ENCODE data around the gene ANKRD13B. TPM values are rescaled to one million over a fixed set of nuclear protein-coding genes. Genes with fewer than 3 reads are reported as not detected.
A peak's percentile ranks its signal among the peaks of the same experiment; 100 is the strongest.
"Not testable (repeated sequence)": the region's sequence is repeated elsewhere in the genome, so short reads cannot be mapped to it uniquely, and the experiment has no call there.

ANKRD13B gene
- total RNA-seq, 3 donors from 2014 or later (not counting 1 experiment from before 2014, with no cell fraction given): 2.3 to 6.6 (median 4.0) TPM

DNA sequence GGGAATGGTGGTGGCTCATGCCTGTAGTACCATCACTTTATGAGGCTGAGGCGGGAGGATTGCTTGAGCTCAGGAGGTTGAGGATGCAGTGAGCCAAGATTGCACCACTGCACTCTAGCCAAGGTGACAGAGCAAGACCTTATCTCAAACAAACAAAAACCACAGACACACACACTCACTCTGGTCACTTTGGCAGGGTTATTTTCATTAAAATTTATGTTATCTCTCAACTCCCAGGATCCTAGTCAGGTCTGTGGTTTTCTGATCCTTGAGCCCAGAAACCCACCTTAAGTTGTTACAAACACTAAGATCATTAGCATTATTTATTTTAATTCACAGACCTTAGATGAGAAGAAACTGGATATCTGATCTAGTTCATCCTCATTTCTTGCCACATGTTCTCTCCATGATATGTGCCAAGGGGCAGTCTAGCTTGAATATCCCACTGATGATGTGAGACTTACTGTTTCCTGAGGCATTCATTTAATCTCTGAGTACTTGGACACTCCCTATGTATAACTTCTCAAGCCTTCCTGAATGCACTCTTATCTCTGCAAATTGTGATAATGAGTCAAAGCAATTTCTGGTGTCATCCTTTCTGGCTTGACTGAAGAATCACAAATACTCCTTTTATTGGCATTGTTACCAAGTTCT, 35.7 kb upstream of the ANKRD13B start:
- peak; percentile 20 to 71 (median 35) for ATAC-seq
- H3K4me1 Mint-ChIP-seq: peaks cover 29 to 37% of the 10 kb centered on the region in 2 donors
- H3K27me3 Mint-ChIP-seq (ENCODE audit: low read depth in 2 of 2): no peaks in the 10 kb centered on the region
- WGBS (ENCODE audit: insufficient coverage): 73% methylated on average over 1 of the region's 1 CpG
- TF ChIP-seq, protein P1, sequence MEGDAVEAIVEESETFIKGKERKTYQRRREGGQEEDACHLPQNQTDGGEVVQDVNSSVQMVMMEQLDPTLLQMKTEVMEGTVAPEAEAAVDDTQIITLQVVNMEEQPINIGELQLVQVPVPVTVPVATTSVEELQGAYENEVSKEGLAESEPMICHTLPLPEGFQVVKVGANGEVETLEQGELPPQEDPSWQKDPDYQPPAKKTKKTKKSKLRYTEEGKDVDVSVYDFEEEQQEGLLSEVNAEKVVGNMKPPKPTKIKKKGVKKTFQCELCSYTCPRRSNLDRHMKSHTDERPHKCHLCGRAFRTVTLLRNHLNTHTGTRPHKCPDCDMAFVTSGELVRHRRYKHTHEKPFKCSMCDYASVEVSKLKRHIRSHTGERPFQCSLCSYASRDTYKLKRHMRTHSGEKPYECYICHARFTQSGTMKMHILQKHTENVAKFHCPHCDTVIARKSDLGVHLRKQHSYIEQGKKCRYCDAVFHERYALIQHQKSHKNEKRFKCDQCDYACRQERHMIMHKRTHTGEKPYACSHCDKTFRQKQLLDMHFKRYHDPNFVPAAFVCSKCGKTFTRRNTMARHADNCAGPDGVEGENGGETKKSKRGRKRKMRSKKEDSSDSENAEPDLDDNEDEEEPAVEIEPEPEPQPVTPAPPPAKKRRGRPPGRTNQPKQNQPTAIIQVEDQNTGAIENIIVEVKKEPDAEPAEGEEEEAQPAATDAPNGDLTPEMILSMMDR (IDR thresholded peaks at IDR 0.05): no peak
- intact Hi-C loops (cut with micrococcal nuclease): no loop called here
- H3K9me3 Mint-ChIP-seq: no peaks in the 10 kb centered on the region
- no peaks in the 10 kb centered on the region for H3K27me3 ChIP-seq (ENCODE audit: control insufficient read depth, insufficient read depth, low read length)
- no peak for DNase-seq
- peak overlapping the region; percentile 25 for H3K4me3 Mint-ChIP-seq
- H3K36me3 Mint-ChIP-seq: no peaks in the 10 kb centered on the region
- peaks cover 30% of the 10 kb centered on the region for H3K4me1 ChIP-seq (ENCODE audit: control insufficient read depth, insufficient read depth, low read length)
- H3K27ac Mint-ChIP-seq: peak overlapping the region; percentile 78 to 81
- H3K9me3 ChIP-seq (ENCODE audit: control insufficient read depth, insufficient read depth, low read length): no peaks in the 10 kb centered on the region
- H3K36me3 ChIP-seq (ENCODE audit: control insufficient read depth, insufficient read depth, low read length): no peaks in the 10 kb centered on the region
- H3K27ac ChIP-seq (ENCODE audit: low read length): peak overlapping the region; percentile 2
- H3K4me3 ChIP-seq (ENCODE audit: low read length): no peak overlapping the region

DNA sequence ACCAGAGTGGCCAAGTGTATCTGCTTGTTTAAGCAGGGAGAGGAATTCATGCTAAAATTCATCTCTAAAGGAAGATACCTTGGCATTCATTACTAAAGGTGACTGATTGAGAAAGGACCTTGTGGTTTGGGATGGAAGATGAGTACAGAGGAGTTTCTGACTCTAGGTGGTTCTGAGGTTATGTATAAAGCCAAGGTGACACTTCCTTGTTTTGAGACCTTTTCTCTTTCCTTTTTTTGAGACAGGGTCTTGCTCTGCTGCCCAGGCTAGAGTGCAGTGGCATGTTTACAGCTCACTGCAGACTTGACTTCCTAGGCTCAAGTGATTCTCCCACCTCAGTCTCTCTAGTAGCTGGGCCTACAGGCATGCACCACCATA, 35.2 kb upstream of the ANKRD13B start:
- H3K4me3 ChIP-seq (ENCODE audit: low read length): no peak overlapping the region
- Mint-ChIP-seq H3K9me3 (no peaks in the 10 kb centered on the region), H3K27me3 (ENCODE audit: low read depth in 2 of 2) (no peaks in the 10 kb centered on the region), H3K4me3 (peak overlapping the region; percentile 25), H3K27ac (peak overlapping the region; percentile 78 to 81), H3K36me3 (no peaks in the 10 kb centered on the region), H3K4me1 (peaks cover 34 to 43% of the 10 kb centered on the region in 2 donors)
- H3K36me3 ChIP-seq (ENCODE audit: control insufficient read depth, insufficient read depth, low read length): peaks cover 4% of the 10 kb centered on the region
- DNase-seq (no peak), ATAC-seq (peak in 1 of 3 donors; percentile 22)
- H3K27me3 ChIP-seq (ENCODE audit: control insufficient read depth, insufficient read depth, low read length): no peaks in the 10 kb centered on the region
- H3K9me3 ChIP-seq (ENCODE audit: control insufficient read depth, insufficient read depth, low read length): no peaks in the 10 kb centered on the region
- H3K27ac ChIP-seq (ENCODE audit: low read length): peak overlapping the region; percentile 2
- TF ChIP-seq, protein P1 (IDR thresholded peaks at IDR 0.05): no peak
- H3K4me1 ChIP-seq (ENCODE audit: control insufficient read depth, insufficient read depth, low read length): peaks cover 35% of the 10 kb centered on the region
- intact Hi-C loops (cut with micrococcal nuclease): no loop called here

DNA sequence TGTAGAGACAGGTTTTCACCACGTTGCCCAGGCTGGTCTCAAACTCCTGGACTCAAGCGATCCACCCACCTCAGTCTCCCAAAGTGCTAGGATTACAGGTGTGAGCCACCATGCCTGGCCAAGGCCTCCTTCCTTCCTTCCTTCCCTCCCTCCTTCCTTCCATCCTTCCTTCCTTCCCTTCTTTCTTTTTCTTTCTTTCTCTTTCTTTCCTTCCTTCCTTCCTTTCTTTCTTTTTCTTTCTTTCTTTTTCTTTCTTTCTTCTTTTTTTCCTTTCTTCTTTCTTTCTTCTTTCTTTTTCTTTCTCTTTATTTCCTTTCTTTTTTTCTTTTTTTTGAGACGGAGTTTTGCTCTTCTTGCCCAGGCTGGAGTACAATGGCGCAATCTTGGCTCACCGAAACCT, 34.8 kb upstream of the ANKRD13B start:
- H3K36me3 Mint-ChIP-seq; H3K4me3 Mint-ChIP-seq; DNase-seq; H3K9me3 Mint-ChIP-seq; intact Hi-C loops (cut with micrococcal nuclease); H3K27me3 ChIP-seq (ENCODE audit: control insufficient read depth, insufficient read depth, low read length); H3K27me3 Mint-ChIP-seq (ENCODE audit: low read depth in 2 of 2); H3K9me3 ChIP-seq (ENCODE audit: control insufficient read depth, insufficient read depth, low read length); ATAC-seq; H3K27ac ChIP-seq (ENCODE audit: low read length); H3K4me3 ChIP-seq (ENCODE audit: low read length); H3K36me3 ChIP-seq (ENCODE audit: control insufficient read depth, insufficient read depth, low read length): not testable (repeated sequence)
- WGBS (ENCODE audit: insufficient coverage): 89% methylated on average over 5 of the region's 5 CpGs
- Mint-ChIP-seq H3K4me1 (peaks cover 38 to 45% of the 10 kb centered on the region in 2 donors), H3K27ac (peak overlapping the region; percentile 78 to 81)
- H3K4me1 ChIP-seq (ENCODE audit: control insufficient read depth, insufficient read depth, low read length): peaks cover 39% of the 10 kb centered on the region

DNA sequence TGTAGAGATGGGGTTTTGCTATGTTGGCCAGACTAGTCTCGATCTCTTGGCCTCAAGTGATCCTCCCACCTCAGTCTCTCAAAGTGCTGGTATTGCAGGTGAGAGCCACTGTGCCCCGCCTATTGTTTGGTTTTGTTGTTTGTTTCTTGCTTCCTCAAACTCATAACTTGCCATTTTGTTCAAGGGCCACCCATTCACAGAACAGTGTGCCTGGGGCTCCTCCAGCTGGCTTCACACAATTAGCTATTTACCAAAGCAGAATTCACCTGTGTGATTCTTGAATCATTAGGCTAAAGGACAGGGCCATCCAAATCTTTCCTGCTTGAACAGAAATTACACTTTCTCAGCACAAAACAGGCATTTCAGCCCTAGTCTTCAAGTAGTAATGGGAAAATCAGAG, 33.3 kb upstream of the ANKRD13B start:
- Histone ChIP-seq H3K4me1 (ENCODE audit: control insufficient read depth, insufficient read depth, low read length) (peaks cover 54% of the 10 kb centered on the region), H3K4me3 (ENCODE audit: low read length) (no peak overlapping the region), H3K36me3 (ENCODE audit: control insufficient read depth, insufficient read depth, low read length) (peaks cover 6% of the 10 kb centered on the region), H3K27me3 (ENCODE audit: control insufficient read depth, insufficient read depth, low read length) (no peaks in the 10 kb centered on the region), H3K9me3 (ENCODE audit: control insufficient read depth, insufficient read depth, low read length) (no peaks in the 10 kb centered on the region), H3K27ac (ENCODE audit: low read length) (no peak overlapping the region)
- Mint-ChIP-seq H3K4me1 (peaks cover 46 to 52% of the 10 kb centered on the region in 2 donors), H3K36me3 (no peaks in the 10 kb centered on the region), H3K4me3 (no peak overlapping the region), H3K9me3 (no peaks in the 10 kb centered on the region), H3K27me3 (ENCODE audit: low read depth in 2 of 2) (no peaks in the 10 kb centered on the region), H3K27ac (no peak overlapping the region)
- no peak for ATAC-seq
- TF ChIP-seq, protein P1 (IDR thresholded peaks at IDR 0.05): no peak
- no CpG with 5 or more reads among the region's 2 CpGs for WGBS (ENCODE audit: insufficient coverage)
- DNase-seq: no peak
- intact Hi-C loops (cut with micrococcal nuclease): loop anchor here (10.0 kb wide), 1 partner anchor 55 kb away; no protein-coding TSS in a partner anchor

All from natural killer cell (primary cell).